ENCODE results near the gene CR1.

DNA sequence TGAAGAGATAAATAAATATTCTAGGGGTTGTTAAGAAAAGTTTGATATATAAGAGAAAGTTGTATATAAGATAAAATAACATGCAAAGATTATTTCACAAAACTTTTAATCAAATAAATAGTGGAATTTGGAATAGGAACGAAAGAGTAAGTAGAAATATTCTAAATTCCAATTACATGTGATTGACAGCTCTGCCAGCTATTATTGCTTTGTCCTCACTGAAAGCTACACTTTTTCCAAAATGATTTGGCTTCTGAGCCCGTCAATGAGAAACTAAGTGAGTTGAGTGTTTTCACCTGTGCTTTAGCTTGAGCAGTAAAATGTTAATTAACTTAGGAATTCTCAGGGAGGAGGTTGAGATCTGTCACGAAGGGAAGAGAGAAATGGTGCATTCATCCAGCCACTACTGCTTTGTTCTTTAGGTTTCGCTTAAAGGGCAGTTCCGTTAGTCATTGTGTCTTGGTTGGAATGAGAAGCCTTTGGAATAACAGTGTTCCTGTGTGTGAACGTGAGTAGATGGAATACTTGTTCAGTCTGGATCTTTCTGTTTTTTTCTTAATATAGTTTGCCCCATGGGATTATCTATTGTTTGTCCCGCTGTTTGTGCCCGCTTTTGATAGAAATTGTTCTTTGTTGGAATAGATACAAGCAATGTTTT, 85.7 kb downstream of the CR1 start:
- TF ChIP-seq, protein P1, sequence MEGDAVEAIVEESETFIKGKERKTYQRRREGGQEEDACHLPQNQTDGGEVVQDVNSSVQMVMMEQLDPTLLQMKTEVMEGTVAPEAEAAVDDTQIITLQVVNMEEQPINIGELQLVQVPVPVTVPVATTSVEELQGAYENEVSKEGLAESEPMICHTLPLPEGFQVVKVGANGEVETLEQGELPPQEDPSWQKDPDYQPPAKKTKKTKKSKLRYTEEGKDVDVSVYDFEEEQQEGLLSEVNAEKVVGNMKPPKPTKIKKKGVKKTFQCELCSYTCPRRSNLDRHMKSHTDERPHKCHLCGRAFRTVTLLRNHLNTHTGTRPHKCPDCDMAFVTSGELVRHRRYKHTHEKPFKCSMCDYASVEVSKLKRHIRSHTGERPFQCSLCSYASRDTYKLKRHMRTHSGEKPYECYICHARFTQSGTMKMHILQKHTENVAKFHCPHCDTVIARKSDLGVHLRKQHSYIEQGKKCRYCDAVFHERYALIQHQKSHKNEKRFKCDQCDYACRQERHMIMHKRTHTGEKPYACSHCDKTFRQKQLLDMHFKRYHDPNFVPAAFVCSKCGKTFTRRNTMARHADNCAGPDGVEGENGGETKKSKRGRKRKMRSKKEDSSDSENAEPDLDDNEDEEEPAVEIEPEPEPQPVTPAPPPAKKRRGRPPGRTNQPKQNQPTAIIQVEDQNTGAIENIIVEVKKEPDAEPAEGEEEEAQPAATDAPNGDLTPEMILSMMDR (IDR thresholded peaks at IDR 0.05): no peak
- TF ChIP-seq EP300 (IDR thresholded peaks at IDR 0.05): no peak
